ENCODE data around the gene GATB.
A peak's percentile ranks its signal among the peaks of the same experiment; 100 is the strongest.

Gene GATB

DNA sequence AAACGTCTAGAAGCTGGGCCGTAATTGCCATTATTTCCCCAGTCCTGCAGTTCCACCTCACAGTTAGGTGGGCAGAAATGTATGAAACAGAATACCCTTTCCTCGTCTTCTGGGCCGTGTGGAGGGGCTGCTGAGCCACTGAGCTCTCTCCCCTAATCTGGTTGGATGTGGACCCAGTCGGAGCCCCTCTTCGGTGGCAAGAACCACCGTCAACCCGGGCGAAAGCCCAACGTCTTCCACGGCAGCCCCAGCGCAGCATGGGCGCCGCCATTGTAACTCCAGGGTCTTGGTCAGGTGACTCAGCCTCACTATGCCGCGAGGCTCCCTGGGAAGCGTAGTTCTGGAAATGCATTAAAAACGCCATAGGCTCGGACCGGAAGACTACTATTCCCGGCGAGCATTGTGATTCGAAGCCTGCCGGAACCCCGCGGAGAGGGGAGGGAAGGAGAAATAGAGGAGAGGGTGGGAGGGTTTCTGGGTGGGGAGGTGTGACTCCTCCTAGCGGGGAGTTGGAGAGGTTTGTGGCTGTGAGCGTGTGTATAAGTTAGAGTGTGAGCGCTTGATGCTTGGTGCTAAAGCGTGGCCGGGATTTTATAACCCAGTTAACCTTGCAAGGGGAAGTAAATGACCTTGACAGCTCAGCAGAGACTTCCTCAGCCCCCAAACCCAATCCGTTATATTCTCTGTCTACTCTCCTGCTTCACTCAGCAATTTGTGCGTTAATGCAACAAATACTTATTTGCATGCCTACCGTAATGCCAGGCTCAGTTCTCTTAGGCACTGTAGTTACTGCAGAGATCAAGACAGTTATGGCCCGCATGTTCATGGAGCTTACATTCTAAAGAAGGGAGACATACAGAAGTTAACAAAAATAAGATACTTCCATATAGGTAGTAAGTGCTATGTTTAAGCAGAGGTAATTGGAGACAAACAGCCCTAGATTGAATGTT, at the start of gene GATB:
Gene GATB (minus strand): TSS at position 296 of the 950 bp plus-strand sequence. CDS start 25 bp downstream, at position 271.
- DNase-seq (ENCODE audit: low read depth): peak; percentile 95

GRCh38 chr4:151810476-151810875, 49.7 kb upstream of the GATB start:
- DNase-seq (ENCODE audit: low read depth): no peak

- DNase-seq (ENCODE audit: low read depth): no peak
These were observed 48.9 kb upstream of the GATB start for GRCh38 chr4:151809716-151810115.

DNA sequence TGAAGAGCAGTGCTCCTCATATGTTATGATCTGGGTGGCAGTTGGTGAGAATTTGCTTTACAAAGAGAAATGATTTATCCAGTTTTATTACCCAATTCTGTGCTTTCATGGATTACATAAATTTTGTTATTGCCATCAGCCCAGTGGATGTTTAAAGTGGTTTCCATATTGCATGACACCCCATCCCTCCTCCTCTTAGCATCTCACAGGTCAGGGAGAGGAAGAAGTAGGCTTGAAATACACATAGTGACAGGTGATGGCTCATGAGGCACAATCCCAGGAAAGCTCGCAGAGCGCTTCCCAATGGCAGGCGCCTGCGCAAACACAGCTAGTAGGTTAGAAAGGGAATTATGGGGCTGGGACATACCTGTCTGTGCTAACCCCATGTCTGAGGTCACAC, 47.7 kb upstream of the GATB start:
- no peak for DNase-seq (ENCODE audit: low read depth)

DNA sequence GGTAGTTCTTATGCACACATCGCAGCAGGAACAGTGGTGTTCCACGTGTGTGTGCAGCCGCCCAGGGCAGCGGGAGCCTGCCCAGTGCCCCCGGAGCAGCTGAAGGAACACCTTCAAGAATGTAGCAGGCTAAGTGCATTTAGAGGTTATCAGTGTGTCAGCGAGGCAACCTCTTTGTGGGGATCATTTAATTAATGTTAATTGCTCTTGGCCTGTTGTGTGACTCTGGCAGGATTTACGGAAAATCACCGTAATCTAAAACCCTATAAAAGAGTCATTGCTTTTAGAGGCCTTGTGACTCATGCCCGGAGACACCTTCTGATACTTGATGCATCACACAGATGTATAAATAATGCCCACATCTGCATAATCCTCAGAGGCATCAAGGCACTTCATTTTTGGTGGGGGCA, 47.3 kb upstream of the GATB start:
- DNase-seq (ENCODE audit: low read depth): peak; percentile 13

GRCh38 chr4:151807220-151807619, 46.4 kb upstream of the GATB start:
- no peak for DNase-seq (ENCODE audit: low read depth)

DNA sequence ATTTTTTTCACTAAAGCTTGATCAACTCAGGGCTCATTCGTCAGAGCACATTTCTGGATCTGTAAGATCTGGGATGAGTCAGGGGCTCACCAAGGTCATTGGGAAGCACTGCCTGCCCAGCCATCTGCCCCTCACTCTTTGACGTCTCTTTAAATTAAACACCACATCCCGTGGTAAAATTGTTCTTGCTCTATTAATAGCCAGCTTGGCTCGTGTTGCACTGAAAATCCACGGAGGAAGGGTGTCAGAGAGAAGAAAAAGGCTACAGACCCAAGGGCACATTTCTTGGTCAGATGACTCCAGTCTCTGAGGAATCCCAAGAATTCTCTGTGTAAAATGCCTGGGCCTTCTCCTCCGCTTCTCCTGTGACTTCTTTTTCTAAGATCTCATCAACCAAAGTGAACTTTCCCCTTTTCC, 45.7 kb upstream of the GATB start:
- DNase-seq (ENCODE audit: low read depth): peak; percentile 18

GRCh38 chr4:151804821-151805220, 44.0 kb upstream of the GATB start:
- DNase-seq (ENCODE audit: low read depth): no peak

DNA sequence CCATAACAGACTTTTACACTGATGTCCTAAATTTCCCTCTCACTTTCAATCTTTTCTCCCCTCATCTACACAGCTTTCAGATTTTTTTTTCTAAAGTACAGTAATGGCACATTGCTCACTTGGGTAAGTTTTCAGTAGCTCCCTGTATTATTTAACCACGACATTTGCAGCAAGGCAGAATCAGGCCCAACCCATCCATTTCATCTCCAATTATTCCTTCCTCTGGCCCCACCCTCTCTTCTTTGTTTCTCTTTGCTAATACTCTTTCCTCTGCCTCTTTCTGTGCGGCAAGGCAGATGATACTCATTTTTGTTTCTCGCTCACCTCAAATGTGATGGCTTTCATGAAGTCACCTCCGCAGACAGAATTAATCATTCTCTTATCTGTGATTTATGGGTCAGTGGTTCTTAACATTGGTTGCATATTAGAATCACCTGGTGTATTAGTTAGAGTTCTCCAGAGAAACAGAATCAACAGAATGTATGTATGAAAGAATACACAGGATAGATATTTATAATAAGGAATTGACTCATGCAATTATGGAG, 43.4 kb upstream of the GATB start:
- no peak for DNase-seq (ENCODE audit: low read depth)

GRCh38 chr4:151803246-151803645, 42.4 kb upstream of the GATB start:
- no peak for DNase-seq (ENCODE audit: low read depth)

DNA sequence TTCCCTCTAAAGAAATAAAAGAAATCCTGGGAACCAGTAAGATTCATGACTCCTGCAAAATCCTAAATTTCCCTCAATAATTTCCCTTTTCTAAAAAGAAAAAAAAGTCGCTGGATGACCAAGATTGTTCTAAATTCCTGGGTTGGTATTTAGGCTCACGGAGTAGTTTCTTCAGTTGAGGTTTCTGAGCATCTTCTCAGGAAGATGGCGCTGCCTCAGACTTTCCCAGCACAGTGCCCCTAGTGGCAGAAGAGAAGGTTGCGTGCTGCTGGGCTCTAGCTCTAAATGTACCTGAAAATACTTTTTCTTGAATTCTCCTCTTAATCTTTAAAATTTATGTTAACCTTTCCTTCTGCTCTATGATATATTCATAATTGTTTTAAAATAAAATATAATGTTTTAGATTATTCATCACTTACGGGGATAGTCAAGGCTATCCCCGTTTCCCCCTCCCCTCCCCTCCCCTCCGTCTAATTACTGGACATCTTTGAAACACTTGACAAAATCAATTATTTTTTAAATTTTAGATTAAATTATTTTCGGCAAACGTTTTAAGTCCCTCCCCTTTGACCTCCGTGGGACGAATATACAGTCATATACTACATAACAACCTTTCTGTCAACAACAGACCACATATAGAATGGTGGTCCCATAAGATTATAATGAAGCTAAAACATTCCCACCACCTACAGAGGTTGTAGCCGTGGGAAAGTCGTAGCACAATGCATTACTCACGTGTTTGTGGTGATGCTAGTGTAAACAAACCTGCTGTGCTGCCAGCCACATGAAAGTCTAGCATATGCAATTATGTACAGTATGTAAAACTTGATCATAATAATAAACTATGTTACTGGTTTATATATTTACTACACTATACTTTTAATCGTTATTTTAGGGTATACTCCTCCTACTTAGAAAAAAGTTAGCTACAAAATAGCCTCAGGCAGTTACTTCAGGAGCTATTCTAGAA, 41.0 kb upstream of the GATB start:
- DNase-seq (ENCODE audit: low read depth): peak; percentile 19

- no peak for DNase-seq (ENCODE audit: low read depth)
These were observed 38.7 kb upstream of the GATB start for GRCh38 chr4:151799417-151800012.

DNA sequence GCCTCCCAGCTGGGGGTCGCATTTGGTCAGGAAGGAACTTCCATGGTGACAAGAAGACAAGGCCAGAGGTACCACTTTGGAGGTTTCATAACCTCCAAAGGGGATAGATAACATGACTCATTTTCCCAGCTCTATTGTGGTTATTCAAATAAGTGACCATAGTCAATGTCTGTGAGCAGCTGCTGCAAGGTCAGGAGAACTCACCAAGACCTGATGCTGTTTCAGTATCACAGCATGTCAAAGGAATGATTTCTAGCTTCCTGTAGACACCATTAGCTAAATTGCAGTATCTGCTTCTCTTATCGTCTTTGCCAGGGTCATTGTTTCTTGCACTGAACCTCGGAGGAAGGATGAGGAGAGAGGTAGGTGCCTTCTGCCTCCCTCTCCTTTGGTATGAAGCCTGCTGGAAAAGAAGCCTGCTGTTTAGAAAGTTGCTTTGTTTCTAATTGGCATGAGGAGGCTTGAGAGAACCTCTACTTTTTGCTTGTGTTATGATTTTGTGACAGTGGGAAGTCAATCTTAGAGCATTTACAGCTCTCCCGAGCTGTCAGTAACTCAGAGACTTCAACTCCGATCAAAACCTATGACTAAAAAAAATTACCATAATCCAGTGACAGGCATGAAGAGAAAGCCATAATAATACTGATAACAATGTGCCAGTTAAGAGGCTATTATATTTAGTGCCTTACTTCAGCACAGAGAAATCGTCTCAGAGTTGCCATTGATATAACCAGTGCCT, 38.0 kb upstream of the GATB start:
- no peak for DNase-seq (ENCODE audit: low read depth)

DNA sequence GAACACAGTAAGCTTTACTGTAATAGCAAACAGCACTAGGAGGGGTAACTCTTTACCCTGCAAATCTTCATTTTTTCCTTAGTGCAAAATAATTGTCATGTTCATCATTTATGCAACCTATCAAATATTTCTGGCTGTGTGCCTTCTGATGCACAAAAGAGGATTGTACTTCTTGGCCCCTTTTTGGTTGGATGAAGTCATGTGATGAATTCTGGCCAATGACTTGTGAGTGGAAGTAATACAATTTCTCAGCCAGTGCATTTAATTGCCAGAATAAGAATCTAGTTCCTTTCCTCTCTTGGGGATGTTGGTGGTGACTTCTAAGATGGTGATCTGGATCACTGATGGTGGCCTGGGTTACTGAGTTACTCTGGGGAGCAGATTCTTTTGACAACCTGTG, 37.0 kb upstream of the GATB start:
- no peak for DNase-seq (ENCODE audit: low read depth)

DNA sequence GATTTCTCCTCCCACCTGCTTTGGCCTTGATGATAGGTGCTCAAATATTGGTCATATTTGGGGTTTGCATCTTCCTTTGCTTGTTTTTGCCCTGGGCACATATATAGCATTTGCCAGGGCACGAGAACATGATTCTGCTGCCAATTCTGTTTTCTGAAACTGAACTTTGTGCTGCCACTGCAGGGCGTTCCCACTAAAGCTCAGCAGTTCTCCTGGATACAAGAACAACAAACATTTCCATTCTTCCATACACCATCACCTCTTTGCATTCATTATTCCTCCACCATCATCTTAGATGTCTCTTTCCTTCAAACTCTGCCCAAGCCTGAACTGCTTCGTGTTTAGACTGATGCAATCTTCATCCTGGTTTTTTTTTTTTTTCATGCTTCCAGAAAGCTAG, 36.3 kb upstream of the GATB start:
- peak; percentile 7 for DNase-seq (ENCODE audit: low read depth)

DNA sequence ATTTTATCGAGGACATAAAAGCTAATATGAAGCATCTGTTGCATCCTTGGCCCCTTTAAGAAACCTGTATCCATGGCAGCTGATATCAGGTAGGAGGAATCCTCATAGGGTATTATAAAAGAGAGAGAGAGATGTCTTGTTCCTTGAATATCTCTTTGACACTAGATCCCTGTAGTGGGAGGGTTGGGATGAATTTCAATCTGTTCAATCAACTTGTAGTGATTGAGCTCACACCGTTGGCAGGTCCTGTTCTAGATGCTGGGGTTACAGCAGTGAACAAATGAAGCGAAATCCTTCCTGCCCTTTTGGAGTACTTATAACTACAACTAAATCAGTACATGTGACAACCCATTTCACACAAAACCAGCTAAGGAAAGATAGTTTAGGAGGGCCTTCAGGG, 35.3 kb upstream of the GATB start:
- DNase-seq (ENCODE audit: low read depth): no peak

GRCh38 chr4:151792995-151793394, 32.2 kb upstream of the GATB start:
- DNase-seq (ENCODE audit: low read depth): no peak

- DNase-seq (ENCODE audit: low read depth): no peak
These were observed 31.7 kb upstream of the GATB start for GRCh38 chr4:151792530-151792929.

DNA sequence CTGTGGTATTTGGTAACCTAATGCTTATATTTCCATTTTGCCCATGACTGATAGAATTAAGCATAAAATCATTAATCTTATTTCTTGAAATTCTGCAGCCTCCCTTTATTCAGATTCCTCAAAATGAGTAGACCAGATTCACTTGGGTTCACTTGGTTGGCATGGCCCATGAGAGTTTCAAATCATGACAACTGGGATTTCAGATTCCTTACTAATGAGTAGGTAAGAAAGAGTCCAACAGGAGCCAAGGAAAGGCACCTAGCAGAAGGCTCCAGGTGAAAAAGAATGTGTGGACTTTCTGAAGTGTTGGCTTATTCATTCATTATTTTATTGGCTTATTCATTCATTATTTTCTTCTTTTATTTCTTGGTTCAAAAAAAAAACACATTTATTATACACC, 27.2 kb upstream of the GATB start:
- no peak for DNase-seq (ENCODE audit: low read depth)

DNA sequence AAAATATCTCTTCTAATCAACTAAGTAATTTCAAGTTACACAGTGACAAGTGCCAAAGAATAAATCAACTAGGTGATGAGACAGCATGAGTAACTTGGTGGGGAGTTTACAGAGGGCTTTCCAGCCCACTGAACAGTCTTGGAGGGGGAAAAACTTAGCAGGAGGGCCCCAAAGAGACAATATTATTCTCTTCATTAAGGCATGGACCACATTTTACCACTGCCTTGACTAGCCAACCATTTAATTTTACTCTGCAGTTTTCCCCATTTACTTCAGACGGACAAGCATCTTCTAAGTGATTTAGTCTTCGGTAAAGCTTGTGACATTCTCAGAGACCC, 25.3 kb upstream of the GATB start:
- DNase-seq (ENCODE audit: low read depth): no peak

DNA sequence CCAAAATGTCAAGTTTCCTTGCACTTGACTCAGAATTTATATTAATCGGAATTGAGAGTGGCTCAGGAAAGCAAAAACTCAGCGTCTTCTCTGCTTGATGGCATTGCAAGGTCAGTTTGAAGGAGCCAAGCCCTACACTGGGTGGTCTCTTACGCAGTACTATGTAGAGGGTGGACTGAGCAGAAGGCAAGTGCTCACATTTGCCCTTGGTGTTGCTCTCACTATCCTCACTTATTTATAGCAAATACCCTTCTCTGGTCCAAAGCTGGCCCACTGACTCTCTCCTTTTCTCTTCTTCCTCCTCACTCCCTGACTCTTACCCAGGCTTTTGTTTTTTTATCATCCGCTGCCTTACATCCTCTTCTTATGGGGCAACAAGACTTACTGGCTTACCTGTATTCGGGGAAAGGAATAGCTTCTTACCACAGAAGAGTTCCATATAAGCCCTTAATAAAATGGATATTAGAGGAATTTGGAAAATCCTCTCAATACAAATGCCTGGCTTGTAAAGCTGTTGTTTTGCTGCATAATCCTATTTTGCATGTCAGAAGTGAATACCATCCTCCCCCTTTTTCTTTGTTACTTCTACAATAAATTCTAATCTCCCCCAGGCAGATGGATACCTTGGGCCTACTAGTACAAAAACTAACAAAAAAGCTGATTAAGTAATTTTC, 24.8 kb upstream of the GATB start:
- no peak for DNase-seq (ENCODE audit: low read depth)
